Tibial nerve (tissue), 4 donors: ENCODE measurements around the gene GRM4. TPM values are rescaled to one million over a fixed set of nuclear protein-coding genes. Genes with fewer than 3 reads are reported as not detected.

Source experiments
- DNase-seq, 2 donors: peaks; one replicate each; pipeline ENCODE4 v3.0.0-alpha.2; 2019; ENCODE audit warnings: low spot score in 2 of 2
- H3K27ac ChIP-seq, 4 donors: fragments of 200-600 bp; sonication (generic) in 3 of 4; one replicate each; pipeline ENCODE4 v1.5.1; 2017 to 2019; ENCODE audit warnings: mild to moderate bottlenecking in 1 of 4
- H3K27me3 ChIP-seq, 2 donors: fragments of 200-600 bp; sonication (generic) in 1 of 2; one replicate each; pipeline versions ENCODE4 v1.5.1 to v1.6.0; 2017 to 2019
- H3K36me3 ChIP-seq, 3 donors: fragments of 200-600 bp; sonication (generic); one replicate each; pipeline ENCODE4 v1.5.1; 2018 to 2019
- H3K4me1 ChIP-seq, 4 donors: fragments of 200-600 bp; sonication (generic) in 3 of 4; one replicate each; pipeline ENCODE4 v1.5.1; 2017 to 2019
- H3K4me3 ChIP-seq, 4 donors: fragments of 200-600 bp; sonication (generic) in 3 of 4; one replicate each; pipeline ENCODE4 v1.5.1; 2017 to 2019; ENCODE audit warnings: mild to moderate bottlenecking in 1 of 4, moderate library complexity in 1 of 4
- H3K9me3 ChIP-seq, 4 donors: fragments of 200-600 bp; sonication (generic) in 3 of 4; one replicate each; pipeline ENCODE4 v1.5.1; 2017 to 2019
- EP300 ChIP-seq, 2 donors: sonication (generic); formaldehyde crosslinking; IDR thresholded peaks; one replicate each; pipeline ENCODE4 v1.6.1; 2017; ENCODE audit warnings: antibody characterized with exemption in 2 of 2, mild to moderate bottlenecking in 1 of 2
- POLR2A ChIP-seq, 2 donors: fragments of 450-650 bp; IDR thresholded peaks; one replicate each; pipeline ENCODE4 v1.6.1; 2017; ENCODE audit warnings: antibody characterized with exemption in 2 of 2, mild to moderate bottlenecking in 2 of 2, moderate library complexity in 2 of 2
- WGBS, 2 donors: methylation state at CpG; one replicate each; pipeline ENCODE4 v1.1.5; 2018; 5-methylcytosine and 5-hydroxymethylcytosine counted together
- total RNA-seq, 4 donors: library from RNA; depleted of rRNA; stranded (reverse); fragments of >200 nt; gene quantifications; one replicate each; pipeline ENCODE4 v1.1.0, GENCODE V29; 2016
- TF ChIP-seq, protein P1 (sequence below), 5 experiments: fragments of 200-600 bp in 3 of 5; fragments of 450-650 bp in 2 of 5; sonication (generic) in 3 of 5; IDR thresholded peaks; one replicate each; pipeline ENCODE4 v1.5.1; 2016 to 2019; ENCODE audit warnings: antibody characterized with exemption in 5 of 5, mild to moderate bottlenecking in 3 of 5, moderate library complexity in 2 of 5

GRM4 gene
- total RNA-seq, 4 donors from 2014 or later: not detected

DNA sequence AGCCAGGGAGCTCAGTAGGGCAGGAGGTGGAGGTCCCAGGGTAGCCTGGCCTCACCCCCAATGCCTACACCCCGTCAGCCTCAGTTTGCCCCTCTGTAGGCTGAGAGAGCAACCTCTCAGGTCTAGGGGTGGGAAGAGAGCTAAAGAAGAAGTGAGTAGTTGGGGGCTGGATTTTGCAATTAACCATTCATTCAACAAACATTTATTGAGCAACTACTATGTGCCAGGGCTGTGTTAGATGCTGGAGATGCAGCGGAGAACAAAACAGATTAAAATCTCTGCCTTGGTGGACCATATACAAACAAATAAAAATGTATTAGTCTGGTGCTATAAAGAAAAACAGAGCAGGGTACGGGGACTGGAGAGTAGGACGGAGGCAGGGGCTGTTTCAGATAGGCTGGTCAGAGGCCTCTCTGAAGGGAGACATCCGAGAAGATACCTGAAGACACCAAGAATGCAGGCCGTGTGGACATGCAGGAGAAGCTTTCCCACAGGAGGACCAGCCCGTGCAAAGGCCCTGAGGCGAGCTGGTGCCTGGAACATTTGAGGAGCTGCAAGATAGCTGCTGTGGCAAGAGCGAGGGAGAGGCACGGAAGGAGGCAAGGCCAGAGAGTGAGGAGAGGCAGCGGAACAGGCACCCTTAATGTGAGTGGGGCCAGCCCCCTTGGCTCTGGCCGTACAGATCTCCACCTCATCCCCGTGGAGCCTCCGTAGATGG, 60.3 kb downstream of the GRM4 start:
- TF ChIP-seq POLR2A (IDR thresholded peaks at IDR 0.05) (no peak), EP300 (IDR thresholded peaks at IDR 0.05) (no peak)
- TF ChIP-seq, protein P1, sequence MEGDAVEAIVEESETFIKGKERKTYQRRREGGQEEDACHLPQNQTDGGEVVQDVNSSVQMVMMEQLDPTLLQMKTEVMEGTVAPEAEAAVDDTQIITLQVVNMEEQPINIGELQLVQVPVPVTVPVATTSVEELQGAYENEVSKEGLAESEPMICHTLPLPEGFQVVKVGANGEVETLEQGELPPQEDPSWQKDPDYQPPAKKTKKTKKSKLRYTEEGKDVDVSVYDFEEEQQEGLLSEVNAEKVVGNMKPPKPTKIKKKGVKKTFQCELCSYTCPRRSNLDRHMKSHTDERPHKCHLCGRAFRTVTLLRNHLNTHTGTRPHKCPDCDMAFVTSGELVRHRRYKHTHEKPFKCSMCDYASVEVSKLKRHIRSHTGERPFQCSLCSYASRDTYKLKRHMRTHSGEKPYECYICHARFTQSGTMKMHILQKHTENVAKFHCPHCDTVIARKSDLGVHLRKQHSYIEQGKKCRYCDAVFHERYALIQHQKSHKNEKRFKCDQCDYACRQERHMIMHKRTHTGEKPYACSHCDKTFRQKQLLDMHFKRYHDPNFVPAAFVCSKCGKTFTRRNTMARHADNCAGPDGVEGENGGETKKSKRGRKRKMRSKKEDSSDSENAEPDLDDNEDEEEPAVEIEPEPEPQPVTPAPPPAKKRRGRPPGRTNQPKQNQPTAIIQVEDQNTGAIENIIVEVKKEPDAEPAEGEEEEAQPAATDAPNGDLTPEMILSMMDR (IDR thresholded peaks at IDR 0.05): no peak
- Histone ChIP-seq H3K27ac (no peak overlapping the region), H3K4me1 (no peaks in the 10 kb centered on the region), H3K9me3 (no peaks in the 10 kb centered on the region), H3K27me3 (no peaks in the 10 kb centered on the region), H3K4me3 (no peak overlapping the region), H3K36me3 (no peaks in the 10 kb centered on the region)
- WGBS, 2 donors: 81 to 85% methylated on average over 14 of the region's 14 CpGs
- no peak for DNase-seq

DNA sequence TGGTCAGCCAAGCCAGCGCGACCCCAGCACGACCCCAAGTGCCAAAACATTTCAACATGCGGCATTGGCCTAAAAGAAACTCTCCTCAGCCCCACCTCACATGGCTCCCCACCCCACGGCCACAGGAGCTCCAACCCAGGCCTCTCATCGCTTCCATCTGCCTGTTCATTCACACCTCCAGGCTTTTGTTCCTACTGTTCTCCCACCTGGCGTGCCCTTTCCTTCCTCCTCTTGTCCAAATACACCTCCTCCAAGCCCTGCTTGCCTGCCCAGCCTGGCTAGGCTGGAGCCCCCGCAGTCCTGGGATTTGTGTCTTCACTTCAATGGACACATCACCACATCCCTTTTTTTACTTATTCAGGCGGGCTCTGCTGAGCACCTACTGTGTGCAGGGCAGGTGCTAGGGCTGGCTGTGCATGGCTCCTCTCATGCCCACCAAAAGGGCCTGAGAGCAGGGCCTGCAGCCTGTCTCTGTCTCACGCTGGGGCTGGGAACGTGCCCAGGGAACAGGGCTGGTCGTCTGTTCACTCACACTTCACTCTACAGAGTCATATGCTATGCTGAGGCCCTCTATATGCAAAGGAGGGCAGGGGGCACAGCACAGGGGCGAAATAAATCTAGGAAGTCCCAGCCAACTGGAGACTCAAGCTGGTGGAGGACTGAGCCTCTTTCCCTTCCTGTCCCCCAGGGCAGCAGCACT, 61.1 kb downstream of the GRM4 start:
- H3K27ac ChIP-seq: no peak overlapping the region
- no peaks in the 10 kb centered on the region for H3K9me3 ChIP-seq
- H3K4me1 ChIP-seq: no peaks in the 10 kb centered on the region
- no peaks in the 10 kb centered on the region for H3K27me3 ChIP-seq
- WGBS, 2 donors: 66% methylated on average over 13 of the region's 13 CpGs
- H3K4me3 ChIP-seq: no peak overlapping the region
- TF ChIP-seq EP300 (IDR thresholded peaks at IDR 0.05) (no peak), POLR2A (IDR thresholded peaks at IDR 0.05) (no peak)
- TF ChIP-seq, protein P1 (IDR thresholded peaks at IDR 0.05): no peak
- DNase-seq: no peak
- no peaks in the 10 kb centered on the region for H3K36me3 ChIP-seq

DNA sequence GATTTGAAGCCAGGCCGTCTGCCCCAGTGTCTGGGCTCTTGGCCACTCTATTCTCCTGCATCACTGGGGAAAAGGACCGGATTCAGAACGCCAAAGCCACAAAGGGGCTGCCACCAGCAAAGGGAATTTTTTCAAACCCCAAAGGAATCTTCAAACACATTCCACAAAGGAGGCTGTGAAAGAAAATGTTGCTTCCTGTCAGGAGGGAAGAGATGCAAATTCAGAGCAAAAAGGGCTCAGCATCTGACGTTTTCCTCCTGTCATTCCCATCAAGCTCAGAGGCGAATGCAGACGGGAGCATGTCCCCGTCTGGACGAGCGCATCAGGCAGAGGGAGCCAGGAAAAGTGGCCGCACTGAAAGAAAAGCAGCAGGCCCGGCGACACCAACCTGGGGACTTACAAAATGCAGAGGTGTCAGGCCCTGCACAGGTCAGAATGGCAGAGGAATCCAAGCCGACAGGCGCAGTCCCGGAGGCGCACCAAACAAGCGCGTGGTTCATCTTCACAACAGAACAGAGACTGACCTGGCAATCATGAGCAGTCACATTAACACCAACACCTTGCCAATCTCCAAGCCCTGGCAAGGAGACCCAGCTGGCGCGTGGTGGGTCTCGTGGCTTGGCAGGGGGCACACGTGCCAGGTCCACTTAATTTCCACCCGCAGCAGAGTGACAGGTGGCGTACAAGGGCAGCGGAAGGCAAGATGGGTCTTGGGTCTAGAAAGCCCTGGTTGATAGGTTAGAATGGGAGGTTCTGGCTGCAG, 62.8 kb downstream of the GRM4 start:
- Histone ChIP-seq H3K4me1 (no peaks in the 10 kb centered on the region), H3K9me3 (no peaks in the 10 kb centered on the region), H3K4me3 (no peak overlapping the region), H3K27ac (no peak overlapping the region), H3K27me3 (no peaks in the 10 kb centered on the region), H3K36me3 (no peaks in the 10 kb centered on the region)
- 65 to 66% methylated on average over 19 to 25 of the region's 25 CpGs for WGBS, 2 donors
- no peak for DNase-seq
- TF ChIP-seq EP300 (IDR thresholded peaks at IDR 0.05) (no peak), POLR2A (IDR thresholded peaks at IDR 0.05) (no peak)
- TF ChIP-seq, protein P1 (IDR thresholded peaks at IDR 0.05): no peak

DNA sequence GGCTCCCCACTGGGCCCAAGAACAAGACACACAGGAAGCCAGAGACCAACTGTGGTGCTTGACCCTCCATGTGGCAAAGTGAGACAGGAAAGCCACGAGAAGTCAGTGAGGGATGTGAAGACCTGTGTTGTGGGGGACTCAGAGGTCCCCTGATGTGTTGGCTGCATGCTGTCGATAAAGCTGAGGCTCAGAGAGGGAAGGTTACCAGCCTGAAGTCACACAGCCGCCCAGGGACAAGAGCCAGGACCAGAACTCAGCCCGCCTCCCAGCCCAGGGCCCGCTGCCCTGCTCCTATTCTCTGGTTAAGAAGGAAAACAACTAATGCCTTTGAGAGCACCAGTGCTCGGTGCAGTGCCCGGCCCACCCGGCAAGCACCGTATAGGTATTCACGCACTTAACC, 63.5 kb downstream of the GRM4 start:
- no peak for TF ChIP-seq EP300 (IDR thresholded peaks at IDR 0.05)
- TF ChIP-seq, protein P1 (IDR thresholded peaks at IDR 0.05): no peak
- TF ChIP-seq POLR2A (IDR thresholded peaks at IDR 0.05): no peak
- Histone ChIP-seq H3K27ac (no peak overlapping the region), H3K9me3 (no peaks in the 10 kb centered on the region), H3K4me1 (no peaks in the 10 kb centered on the region), H3K36me3 (no peaks in the 10 kb centered on the region), H3K27me3 (no peaks in the 10 kb centered on the region), H3K4me3 (no peak overlapping the region)
- 85 to 88% methylated on average over 10 of the region's 10 CpGs for WGBS, 2 donors
- DNase-seq: no peak

DNA sequence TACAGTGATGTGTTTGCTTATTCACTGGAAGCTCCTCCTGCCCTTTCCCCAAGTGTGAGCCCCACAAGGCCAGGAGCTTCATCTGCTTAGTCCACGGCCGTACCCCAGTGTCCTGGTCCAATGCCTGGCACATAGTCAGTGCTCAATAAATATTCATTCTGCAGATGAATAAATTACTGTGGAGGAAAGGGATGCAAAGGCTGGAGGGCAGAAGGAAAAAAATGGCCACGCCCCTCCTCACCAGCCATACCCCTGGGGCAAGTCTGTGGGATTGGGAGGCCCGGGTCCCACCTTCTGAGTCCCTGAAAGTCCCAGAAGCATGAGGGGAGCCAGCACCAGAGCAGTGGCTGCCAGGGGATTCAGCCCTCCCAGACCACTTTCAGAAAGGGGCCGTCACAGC, 65.5 kb downstream of the GRM4 start:
- no peaks in the 10 kb centered on the region for H3K27me3 ChIP-seq
- H3K4me1 ChIP-seq: no peaks in the 10 kb centered on the region
- 70 to 84% methylated on average over 4 of the region's 5 CpGs for WGBS, 2 donors
- H3K9me3 ChIP-seq: no peaks in the 10 kb centered on the region
- H3K4me3 ChIP-seq: no peak overlapping the region
- H3K27ac ChIP-seq: no peak overlapping the region
- DNase-seq: no peak
- TF ChIP-seq POLR2A (IDR thresholded peaks at IDR 0.05) (no peak), EP300 (IDR thresholded peaks at IDR 0.05) (no peak)
- TF ChIP-seq, protein P1 (IDR thresholded peaks at IDR 0.05): no peak
- H3K36me3 ChIP-seq: no peaks in the 10 kb centered on the region
